ENCODE data around the gene FAM72C.
"Not testable (repeated sequence)": the region's sequence is repeated elsewhere in the genome, so short reads cannot be mapped to it uniquely, and the experiment has no call there.

FAM72C gene

GRCh38 chr1:143945253-143945652 lies 26.5 kb downstream of the FAM72C start:
- H3K36me3 Mint-ChIP-seq, H3K27me3 Mint-ChIP-seq, H3K27ac Mint-ChIP-seq, ATAC-seq, H3K9me3 Mint-ChIP-seq, H3K4me3 Mint-ChIP-seq, H3K4me1 Mint-ChIP-seq: not testable (repeated sequence)

DNA sequence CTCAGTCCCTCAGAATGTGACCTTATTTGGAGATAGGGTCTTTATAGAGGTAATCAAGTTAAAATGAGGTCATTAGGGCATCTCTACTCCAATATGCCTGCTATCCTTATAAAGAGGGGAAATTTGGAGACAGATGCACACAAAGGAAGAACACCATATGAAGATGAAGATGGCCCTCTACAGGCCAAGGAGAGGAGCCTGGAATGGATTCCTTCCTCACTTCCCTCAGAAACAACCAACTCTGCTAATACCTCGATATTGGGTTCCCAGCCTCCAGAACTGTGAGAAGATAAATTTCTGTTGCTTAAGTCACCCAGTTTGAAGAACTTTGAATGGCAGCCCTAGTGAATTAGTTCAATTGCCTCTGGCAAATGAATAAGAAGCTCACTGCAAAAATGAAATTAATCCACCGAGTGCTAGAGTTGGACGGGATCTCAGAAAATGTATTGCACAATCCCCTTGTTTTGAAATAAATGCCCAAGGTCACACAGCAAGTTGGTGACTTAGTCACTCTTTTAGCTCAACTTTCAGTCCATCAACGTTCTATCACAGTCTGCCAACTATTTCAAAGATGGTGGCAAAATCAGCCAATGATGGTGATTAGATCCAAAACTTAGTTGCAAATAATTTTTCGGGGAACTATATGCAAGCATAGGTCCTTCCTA lies 27.1 kb downstream of the FAM72C start:
- not testable (repeated sequence) for H3K9me3 Mint-ChIP-seq, ATAC-seq, H3K4me1 Mint-ChIP-seq

DNA sequence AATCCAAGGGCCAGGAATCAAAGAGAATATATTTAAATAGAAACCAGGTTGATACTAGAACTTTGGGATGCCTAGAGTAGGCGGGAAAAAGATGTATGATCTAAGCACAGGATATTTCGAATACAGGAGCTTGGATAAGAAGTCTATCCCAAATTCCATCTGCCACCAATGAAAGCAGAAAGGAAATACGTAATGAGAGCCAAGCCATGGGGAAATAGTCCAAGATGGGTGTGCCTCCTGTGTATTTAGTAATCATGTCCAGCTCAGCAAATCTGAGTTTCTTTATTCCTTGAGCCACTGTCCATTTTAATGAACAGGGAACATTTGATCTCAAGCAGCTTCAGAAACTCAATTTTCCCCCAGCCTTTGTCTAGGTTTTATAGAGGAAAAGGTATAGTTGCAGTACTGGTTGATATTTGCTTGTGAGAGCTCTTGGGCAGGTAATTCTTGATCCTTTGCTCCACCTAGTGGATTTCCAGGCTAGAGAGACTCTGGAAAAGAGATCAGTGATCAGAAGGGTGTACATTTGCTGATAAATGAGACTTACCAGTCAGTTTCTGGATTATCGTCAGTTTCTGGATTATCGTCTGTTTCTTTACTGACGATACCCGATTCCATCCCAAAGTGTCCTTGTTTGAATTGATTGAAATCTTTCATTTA lies 28.3 kb downstream of the FAM72C start:
- not testable (repeated sequence) for H3K27me3 Mint-ChIP-seq, H3K4me3 Mint-ChIP-seq, H3K36me3 Mint-ChIP-seq, H3K27ac Mint-ChIP-seq, H3K4me1 Mint-ChIP-seq, ATAC-seq, H3K9me3 Mint-ChIP-seq

More for the DNA sequence above, 27.1 kb downstream of the FAM72C start:
- not testable (repeated sequence) for H3K4me3 Mint-ChIP-seq, H3K36me3 Mint-ChIP-seq, H3K27ac Mint-ChIP-seq, H3K27me3 Mint-ChIP-seq

GRCh38 chr1:143942238-143942860 lies 29.4 kb downstream of the FAM72C start:
- not testable (repeated sequence) for H3K9me3 Mint-ChIP-seq, H3K36me3 Mint-ChIP-seq, H3K4me1 Mint-ChIP-seq, H3K4me3 Mint-ChIP-seq, H3K27me3 Mint-ChIP-seq, H3K27ac Mint-ChIP-seq, ATAC-seq

- not testable (repeated sequence) for ATAC-seq, H3K27me3 Mint-ChIP-seq, H3K4me1 Mint-ChIP-seq, H3K27ac Mint-ChIP-seq, H3K9me3 Mint-ChIP-seq, H3K4me3 Mint-ChIP-seq, H3K36me3 Mint-ChIP-seq
Measured at GRCh38 chr1:143939666-143940065, 32.1 kb downstream of the FAM72C start.

- not testable (repeated sequence) for H3K4me1 Mint-ChIP-seq, H3K9me3 Mint-ChIP-seq, H3K27ac Mint-ChIP-seq, H3K4me3 Mint-ChIP-seq, H3K36me3 Mint-ChIP-seq, ATAC-seq, H3K27me3 Mint-ChIP-seq
Measured at GRCh38 chr1:143938922-143939321, 32.9 kb downstream of the FAM72C start.

DNA sequence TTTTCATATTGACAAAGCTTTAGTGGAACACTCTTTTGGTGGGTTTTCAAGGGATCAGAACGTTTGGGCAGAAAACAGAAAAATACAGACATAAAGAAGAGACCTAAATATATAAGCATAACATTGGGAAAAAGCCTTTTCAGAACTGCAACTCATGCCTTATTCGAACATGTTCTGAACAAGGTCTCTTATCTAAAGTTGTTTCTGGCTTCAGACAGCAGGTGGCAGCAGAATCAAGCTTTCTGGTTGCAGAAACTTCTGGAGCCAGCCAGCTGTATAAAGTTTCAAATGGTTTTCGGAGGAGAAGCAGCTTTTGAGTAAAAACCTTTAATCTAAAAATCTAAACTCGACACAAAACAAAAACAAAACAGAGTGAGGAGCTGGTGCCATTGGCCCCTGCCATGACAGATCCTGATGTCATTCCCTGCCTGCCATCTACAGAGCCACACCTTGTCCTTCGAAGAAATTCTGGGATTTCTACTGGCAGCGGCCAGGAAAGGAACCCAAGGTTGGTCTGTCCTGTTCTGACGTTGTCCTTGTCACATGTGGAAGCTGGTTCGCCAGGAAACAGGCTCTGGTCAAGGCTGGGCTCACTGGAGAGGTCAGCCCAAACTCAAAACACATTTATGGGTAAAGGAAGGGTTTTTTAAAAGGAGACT lies 35.2 kb downstream of the FAM72C start:
- H3K27me3 Mint-ChIP-seq, H3K36me3 Mint-ChIP-seq, H3K9me3 Mint-ChIP-seq, H3K4me1 Mint-ChIP-seq, H3K27ac Mint-ChIP-seq, H3K4me3 Mint-ChIP-seq: not testable (repeated sequence)
- ATAC-seq, result peak; percentile 57

GRCh38 chr1:143919127-143919526 lies 52.7 kb downstream of the FAM72C start:
- not testable (repeated sequence) for H3K9me3 Mint-ChIP-seq, H3K27me3 Mint-ChIP-seq, H3K4me1 Mint-ChIP-seq, ATAC-seq, H3K27ac Mint-ChIP-seq, H3K36me3 Mint-ChIP-seq, H3K4me3 Mint-ChIP-seq

DNA sequence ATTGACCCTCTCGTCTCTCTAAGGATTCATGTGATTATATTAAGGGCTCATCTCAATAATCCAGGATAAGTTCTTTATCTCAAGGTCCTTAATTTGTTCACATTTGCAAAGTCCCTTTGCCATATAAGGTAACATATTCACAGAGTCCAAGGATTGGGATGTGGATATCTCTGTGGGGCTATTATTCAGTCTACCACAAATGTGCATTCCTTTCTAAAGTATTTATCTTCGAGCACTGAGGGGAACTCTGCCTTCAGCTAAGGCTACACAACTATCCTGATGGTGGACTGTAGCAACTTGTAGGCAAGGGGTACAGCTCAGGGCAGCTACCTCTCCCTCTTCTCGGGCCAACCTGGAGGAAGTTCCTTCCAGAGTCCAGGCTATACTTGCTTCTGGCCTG lies 53.2 kb downstream of the FAM72C start:
- not testable (repeated sequence) for H3K36me3 Mint-ChIP-seq, H3K4me1 Mint-ChIP-seq, H3K4me3 Mint-ChIP-seq, H3K27ac Mint-ChIP-seq, H3K9me3 Mint-ChIP-seq, ATAC-seq, H3K27me3 Mint-ChIP-seq

- not testable (repeated sequence) for H3K9me3 Mint-ChIP-seq, H3K27ac Mint-ChIP-seq, ATAC-seq, H3K4me1 Mint-ChIP-seq, H3K4me3 Mint-ChIP-seq, H3K27me3 Mint-ChIP-seq, H3K36me3 Mint-ChIP-seq
Measured at GRCh38 chr1:143913705-143914104, 58.1 kb downstream of the FAM72C start.

Measured in stimulated activated memory B cell treated with anti-CD40 and anti-IgM and Interleukin-4, amounts not matched to agents 10 μg/mL and 1 μg/mL and 100 μg/mL, for 72 hours (primary cell).